Measurements from ENCODE around the gene OGA. TPM values are rescaled to one million over a fixed set of nuclear protein-coding genes. Genes with fewer than 3 reads are reported as not detected.

The OGA gene
- total and polyA plus RNA-seq, 9 of the 15 experiments (the other 6 are each of a cell fraction or from before 2014, with no cell fraction given), result 13.5 to 73.5 (median 59.5) TPM

DNA sequence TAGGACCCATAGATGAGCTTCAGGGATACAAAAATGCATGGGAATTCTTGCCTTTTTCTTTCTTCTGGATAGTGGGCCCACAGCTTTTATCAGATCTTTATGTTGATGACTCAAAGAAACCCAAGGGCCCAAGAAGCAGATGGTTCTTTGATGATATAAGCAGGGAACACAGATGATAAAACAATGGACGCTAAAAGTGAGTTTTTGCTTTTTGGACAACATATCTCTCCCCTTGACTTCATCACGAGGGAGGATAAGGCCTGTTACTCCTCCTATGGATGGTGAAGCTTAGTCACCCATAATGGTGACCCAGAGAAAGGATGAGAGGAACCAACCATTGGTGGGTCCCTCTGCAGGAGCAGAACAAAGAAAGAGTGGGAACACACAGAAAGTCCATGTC, 6.5 kb upstream of the OGA start (continued):
- no peak for TF ChIP-seq ZNF146 (CRISPR knock-in tag; IDR thresholded peaks at IDR 0.05; ENCODE audit: unreplicated experiment)
- TF ChIP-seq EHMT2 (IDR thresholded peaks at IDR 0.05), result peak; percentile 81
- TF ChIP-seq BHLHE40 (IDR thresholded peaks at IDR 0.05; ENCODE audit: low read length), result no peak
- no peak for TF ChIP-seq U2AF2 (optimal IDR thresholded peaks at IDR 0.05; ENCODE audit: low read depth, low read length)
- TF ChIP-seq KLF6 (CRISPR knock-in tag; IDR thresholded peaks at IDR 0.05; ENCODE audit: borderline replicate concordance), result no peak
- TF ChIP-seq, protein P1, sequence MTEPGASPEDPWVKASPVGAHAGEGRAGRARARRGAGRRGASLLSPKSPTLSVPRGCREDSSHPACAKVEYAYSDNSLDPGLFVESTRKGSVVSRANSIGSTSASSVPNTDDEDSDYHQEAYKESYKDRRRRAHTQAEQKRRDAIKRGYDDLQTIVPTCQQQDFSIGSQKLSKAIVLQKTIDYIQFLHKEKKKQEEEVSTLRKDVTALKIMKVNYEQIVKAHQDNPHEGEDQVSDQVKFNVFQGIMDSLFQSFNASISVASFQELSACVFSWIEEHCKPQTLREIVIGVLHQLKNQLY (CRISPR knock-in tag; conservative IDR thresholded peaks at IDR 0.05), result no peak
- 0 out of 2 replicates have a peak, but pooled peaks have one; percentile 13 for TF ChIP-seq ZBTB2 (IDR thresholded peaks at IDR 0.05)
- no peak for TF ChIP-seq IRF2 (CRISPR knock-in tag; IDR thresholded peaks at IDR 0.05)
- TF ChIP-seq ZNF780A (CRISPR knock-in tag; IDR thresholded peaks at IDR 0.05), result no peak
- no peak for TF ChIP-seq ILK (tag; IDR thresholded peaks at IDR 0.05; ENCODE audit: borderline replicate concordance, low read depth)
- no peak for TF ChIP-seq NFYB (IDR thresholded peaks at IDR 0.05; ENCODE audit: extremely low read depth, insufficient read length)
- TF ChIP-seq ZNF668 (CRISPR knock-in tag; IDR thresholded peaks at IDR 0.05), result no peak
- peak; percentile 63; the same call in 1 of the 2 replicates for TF ChIP-seq NCOA1 (IDR thresholded peaks at IDR 0.05; ENCODE audit: low read depth)
- TF ChIP-seq NFRKB (IDR thresholded peaks at IDR 0.05; ENCODE audit: low read depth), result no peak
- no peak for TF ChIP-seq PHF8 (IDR thresholded peaks at IDR 0.05; ENCODE audit: borderline replicate concordance, low read length)
- TF ChIP-seq, protein P2, sequence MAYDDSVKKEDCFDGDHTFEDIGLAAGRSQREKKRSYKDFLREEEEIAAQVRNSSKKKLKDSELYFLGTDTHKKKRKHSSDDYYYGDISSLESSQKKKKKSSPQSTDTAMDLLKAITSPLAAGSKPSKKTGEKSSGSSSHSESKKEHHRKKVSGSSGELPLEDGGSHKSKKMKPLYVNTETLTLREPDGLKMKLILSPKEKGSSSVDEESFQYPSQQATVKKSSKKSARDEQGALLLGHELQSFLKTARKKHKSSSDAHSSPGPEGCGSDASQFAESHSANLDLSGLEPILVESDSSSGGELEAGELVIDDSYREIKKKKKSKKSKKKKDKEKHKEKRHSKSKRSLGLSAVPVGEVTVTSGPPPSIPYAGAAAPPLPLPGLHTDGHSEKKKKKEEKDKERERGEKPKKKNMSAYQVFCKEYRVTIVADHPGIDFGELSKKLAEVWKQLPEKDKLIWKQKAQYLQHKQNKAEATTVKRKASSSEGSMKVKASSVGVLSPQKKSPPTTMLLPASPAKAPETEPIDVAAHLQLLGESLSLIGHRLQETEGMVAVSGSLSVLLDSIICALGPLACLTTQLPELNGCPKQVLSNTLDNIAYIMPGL (CRISPR knock-in tag; IDR thresholded peaks at IDR 0.05), result no peak
- peak; percentile 48; the same call in 1 of the 2 replicates for TF ChIP-seq RNF2 (IDR thresholded peaks at IDR 0.05)
- TF ChIP-seq NR3C1 (CRISPR knock-in tag; IDR thresholded peaks at IDR 0.05), result no peak
- TF ChIP-seq ZNF354B (CRISPR knock-in tag; IDR thresholded peaks at IDR 0.05), result no peak
- TF ChIP-seq ZHX1 (conservative IDR thresholded peaks at IDR 0.05; ENCODE audit: low read length), result no peak
- no peak for TF ChIP-seq PRMT5 (CRISPR knock-in tag; IDR thresholded peaks at IDR 0.05)
- TF ChIP-seq KLF1 (tag; IDR thresholded peaks at IDR 0.05), result no peak
- TF ChIP-seq, protein P3, sequence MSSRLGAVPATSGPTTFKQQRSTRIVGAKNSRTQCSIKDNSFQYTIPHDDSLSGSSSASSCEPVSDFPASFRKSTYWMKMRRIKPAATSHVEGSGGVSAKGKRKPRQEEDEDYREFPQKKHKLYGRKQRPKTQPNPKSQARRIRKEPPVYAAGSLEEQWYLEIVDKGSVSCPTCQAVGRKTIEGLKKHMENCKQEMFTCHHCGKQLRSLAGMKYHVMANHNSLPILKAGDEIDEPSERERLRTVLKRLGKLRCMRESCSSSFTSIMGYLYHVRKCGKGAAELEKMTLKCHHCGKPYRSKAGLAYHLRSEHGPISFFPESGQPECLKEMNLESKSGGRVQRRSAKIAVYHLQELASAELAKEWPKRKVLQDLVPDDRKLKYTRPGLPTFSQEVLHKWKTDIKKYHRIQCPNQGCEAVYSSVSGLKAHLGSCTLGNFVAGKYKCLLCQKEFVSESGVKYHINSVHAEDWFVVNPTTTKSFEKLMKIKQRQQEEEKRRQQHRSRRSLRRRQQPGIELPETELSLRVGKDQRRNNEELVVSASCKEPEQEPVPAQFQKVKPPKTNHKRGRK (tag; IDR thresholded peaks at IDR 0.05), result no peak
- peak; percentile 83 for TF ChIP-seq CTBP1 (IDR thresholded peaks at IDR 0.05; ENCODE audit: borderline replicate concordance)

Measured in K562 (cell line).